Liver (tissue), 3 donors: ENCODE measurements around the gene FOXD2.

Source experiments
- ATF3 ChIP-seq: IDR thresholded peaks from 2 replicates; pipeline ENCODE4 v1.6.1; 2016; ENCODE audit warnings: antibody characterized with exemption
- FOXA1 ChIP-seq: IDR thresholded peaks from 2 replicates; pipeline ENCODE4 v1.6.1; 2016; ENCODE audit warnings: antibody characterized with exemption
- GABPA ChIP-seq, 2 donors: IDR thresholded peaks in 1 of 2; conservative IDR thresholded peaks in 1 of 2; 2 replicates each; pipeline ENCODE4 v1.6.1; 2016; ENCODE audit warnings: antibody characterized with exemption in 2 of 2, mild to moderate bottlenecking in 1 of 2, moderate library complexity in 1 of 2
- JUND ChIP-seq, 2 donors: IDR thresholded peaks; 2 replicates each; pipeline ENCODE4 v1.6.1; 2016; ENCODE audit warnings: antibody characterized with exemption in 2 of 2
- NR2F2 ChIP-seq: IDR thresholded peaks from 2 replicates; pipeline ENCODE4 v1.6.1; 2016; ENCODE audit warnings: antibody characterized with exemption
- RAD21 ChIP-seq, 2 donors: IDR thresholded peaks; 2 replicates each; pipeline ENCODE4 v1.6.1; 2016; ENCODE audit warnings: antibody characterized with exemption in 2 of 2, mild to moderate bottlenecking in 2 of 2
- RXRA ChIP-seq, 2 donors: IDR thresholded peaks; 2 replicates each; pipeline ENCODE4 v1.6.1; 2017 to 2018; ENCODE audit warnings: antibody characterized with exemption in 2 of 2, mild to moderate bottlenecking in 1 of 2
- SP1 ChIP-seq: IDR thresholded peaks from 2 replicates; pipeline ENCODE4 v1.6.1; 2018; ENCODE audit warnings: antibody characterized with exemption, mild to moderate bottlenecking
- YY1 ChIP-seq: IDR thresholded peaks from 2 replicates; pipeline ENCODE4 v1.6.1; 2016; ENCODE audit warnings: antibody characterized with exemption, mild to moderate bottlenecking
- TF ChIP-seq, protein P1 (sequence below): fragments of 150-350 bp; IDR thresholded peaks from 2 replicates; pipeline ENCODE4 v1.5.1; 2017; ENCODE audit warnings: improper control_type of control experiment, low read depth, low read length; ENCODE audit not compliant: missing input control
- TF ChIP-seq, protein P2 (sequence below): IDR thresholded peaks from 2 replicates; pipeline ENCODE4 v1.6.1; 2016; ENCODE audit warnings: antibody characterized with exemption, mild to moderate bottlenecking
- TF ChIP-seq, protein P3 (sequence below): IDR thresholded peaks from 2 replicates; pipeline ENCODE4 v1.6.1; 2016; ENCODE audit warnings: antibody characterized with exemption
- TF ChIP-seq, protein P4 (sequence below): IDR thresholded peaks from 2 replicates; pipeline ENCODE4 v1.6.1; 2016; ENCODE audit warnings: antibody characterized with exemption
- donor health status: healthy.
- donor health status: healthy.

DNA sequence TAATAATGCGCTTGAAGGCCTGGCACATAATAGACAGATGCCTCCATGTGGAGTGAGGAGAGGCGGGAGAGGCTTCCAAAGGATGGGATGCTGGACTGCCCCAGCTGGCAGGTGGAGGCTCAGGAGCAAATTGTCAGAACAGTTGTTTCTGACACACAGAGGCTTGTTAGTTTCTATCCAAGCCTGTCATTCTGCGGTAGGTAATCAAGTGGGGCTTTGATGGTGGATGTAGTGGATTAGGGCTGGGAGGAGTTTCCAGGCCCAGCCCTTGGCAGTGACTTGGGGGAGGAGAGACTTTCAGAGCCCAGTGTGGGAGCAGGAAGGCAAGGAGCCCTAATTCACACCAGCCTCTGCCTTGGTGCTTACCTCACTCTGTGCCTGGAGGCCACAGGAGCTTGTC, 44.1 kb downstream of the FOXD2 start:
- TF ChIP-seq, protein P1, sequence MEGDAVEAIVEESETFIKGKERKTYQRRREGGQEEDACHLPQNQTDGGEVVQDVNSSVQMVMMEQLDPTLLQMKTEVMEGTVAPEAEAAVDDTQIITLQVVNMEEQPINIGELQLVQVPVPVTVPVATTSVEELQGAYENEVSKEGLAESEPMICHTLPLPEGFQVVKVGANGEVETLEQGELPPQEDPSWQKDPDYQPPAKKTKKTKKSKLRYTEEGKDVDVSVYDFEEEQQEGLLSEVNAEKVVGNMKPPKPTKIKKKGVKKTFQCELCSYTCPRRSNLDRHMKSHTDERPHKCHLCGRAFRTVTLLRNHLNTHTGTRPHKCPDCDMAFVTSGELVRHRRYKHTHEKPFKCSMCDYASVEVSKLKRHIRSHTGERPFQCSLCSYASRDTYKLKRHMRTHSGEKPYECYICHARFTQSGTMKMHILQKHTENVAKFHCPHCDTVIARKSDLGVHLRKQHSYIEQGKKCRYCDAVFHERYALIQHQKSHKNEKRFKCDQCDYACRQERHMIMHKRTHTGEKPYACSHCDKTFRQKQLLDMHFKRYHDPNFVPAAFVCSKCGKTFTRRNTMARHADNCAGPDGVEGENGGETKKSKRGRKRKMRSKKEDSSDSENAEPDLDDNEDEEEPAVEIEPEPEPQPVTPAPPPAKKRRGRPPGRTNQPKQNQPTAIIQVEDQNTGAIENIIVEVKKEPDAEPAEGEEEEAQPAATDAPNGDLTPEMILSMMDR, result no peak
- TF ChIP-seq, protein P2, sequence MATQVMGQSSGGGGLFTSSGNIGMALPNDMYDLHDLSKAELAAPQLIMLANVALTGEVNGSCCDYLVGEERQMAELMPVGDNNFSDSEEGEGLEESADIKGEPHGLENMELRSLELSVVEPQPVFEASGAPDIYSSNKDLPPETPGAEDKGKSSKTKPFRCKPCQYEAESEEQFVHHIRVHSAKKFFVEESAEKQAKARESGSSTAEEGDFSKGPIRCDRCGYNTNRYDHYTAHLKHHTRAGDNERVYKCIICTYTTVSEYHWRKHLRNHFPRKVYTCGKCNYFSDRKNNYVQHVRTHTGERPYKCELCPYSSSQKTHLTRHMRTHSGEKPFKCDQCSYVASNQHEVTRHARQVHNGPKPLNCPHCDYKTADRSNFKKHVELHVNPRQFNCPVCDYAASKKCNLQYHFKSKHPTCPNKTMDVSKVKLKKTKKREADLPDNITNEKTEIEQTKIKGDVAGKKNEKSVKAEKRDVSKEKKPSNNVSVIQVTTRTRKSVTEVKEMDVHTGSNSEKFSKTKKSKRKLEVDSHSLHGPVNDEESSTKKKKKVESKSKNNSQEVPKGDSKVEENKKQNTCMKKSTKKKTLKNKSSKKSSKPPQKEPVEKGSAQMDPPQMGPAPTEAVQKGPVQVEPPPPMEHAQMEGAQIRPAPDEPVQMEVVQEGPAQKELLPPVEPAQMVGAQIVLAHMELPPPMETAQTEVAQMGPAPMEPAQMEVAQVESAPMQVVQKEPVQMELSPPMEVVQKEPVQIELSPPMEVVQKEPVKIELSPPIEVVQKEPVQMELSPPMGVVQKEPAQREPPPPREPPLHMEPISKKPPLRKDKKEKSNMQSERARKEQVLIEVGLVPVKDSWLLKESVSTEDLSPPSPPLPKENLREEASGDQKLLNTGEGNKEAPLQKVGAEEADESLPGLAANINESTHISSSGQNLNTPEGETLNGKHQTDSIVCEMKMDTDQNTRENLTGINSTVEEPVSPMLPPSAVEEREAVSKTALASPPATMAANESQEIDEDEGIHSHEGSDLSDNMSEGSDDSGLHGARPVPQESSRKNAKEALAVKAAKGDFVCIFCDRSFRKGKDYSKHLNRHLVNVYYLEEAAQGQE, result no peak
- TF ChIP-seq, protein P3, sequence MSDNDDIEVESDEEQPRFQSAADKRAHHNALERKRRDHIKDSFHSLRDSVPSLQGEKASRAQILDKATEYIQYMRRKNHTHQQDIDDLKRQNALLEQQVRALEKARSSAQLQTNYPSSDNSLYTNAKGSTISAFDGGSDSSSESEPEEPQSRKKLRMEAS, result no peak
- TF ChIP-seq YY1 (no peak), SP1 (no peak), RAD21 (IDR thresholded peaks at IDR 0.05) (no peak), RXRA (IDR thresholded peaks at IDR 0.05) (no peak), GABPA (IDR thresholded peaks at IDR 0.05 in 1 of 2, conservative IDR thresholded peaks at IDR 0.05 in 1 of 2) (no peak), ATF3 (no peak), JUND (IDR thresholded peaks at IDR 0.05) (no peak), NR2F2 (no peak), FOXA1 (no peak)
- TF ChIP-seq, protein P4, sequence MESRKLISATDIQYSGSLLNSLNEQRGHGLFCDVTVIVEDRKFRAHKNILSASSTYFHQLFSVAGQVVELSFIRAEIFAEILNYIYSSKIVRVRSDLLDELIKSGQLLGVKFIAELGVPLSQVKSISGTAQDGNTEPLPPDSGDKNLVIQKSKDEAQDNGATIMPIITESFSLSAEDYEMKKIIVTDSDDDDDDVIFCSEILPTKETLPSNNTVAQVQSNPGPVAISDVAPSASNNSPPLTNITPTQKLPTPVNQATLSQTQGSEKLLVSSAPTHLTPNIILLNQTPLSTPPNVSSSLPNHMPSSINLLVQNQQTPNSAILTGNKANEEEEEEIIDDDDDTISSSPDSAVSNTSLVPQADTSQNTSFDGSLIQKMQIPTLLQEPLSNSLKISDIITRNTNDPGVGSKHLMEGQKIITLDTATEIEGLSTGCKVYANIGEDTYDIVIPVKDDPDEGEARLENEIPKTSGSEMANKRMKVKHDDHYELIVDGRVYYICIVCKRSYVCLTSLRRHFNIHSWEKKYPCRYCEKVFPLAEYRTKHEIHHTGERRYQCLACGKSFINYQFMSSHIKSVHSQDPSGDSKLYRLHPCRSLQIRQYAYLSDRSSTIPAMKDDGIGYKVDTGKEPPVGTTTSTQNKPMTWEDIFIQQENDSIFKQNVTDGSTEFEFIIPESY, result no peak
